ENCODE measurements around the gene BCL7A.
A peak's percentile ranks its signal among the peaks of the same experiment; 100 is the strongest.
"Not testable (repeated sequence)": the region's sequence is repeated elsewhere in the genome, so short reads cannot be mapped to it uniquely, and the experiment has no call there.

BCL7A gene

DNA sequence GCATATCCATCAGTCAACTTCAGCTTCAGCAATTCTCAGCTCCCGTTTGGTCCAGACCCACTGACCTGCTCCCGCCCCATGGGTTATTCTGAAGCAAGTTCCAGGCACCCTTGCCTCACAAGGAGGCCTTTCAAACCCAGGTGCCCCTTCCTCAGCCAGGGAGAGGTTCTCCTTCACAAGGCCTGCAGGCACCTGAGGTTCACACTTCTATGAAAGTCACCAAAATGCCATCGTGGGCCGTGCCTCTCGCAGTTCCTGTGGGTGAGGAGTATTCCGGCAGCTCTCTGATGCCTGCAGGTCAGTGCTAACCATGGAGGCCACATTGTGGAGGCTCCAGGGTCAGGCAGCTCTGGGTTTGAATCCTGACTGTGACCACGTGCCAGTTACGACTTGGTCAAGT lies 40.2 kb upstream of the BCL7A start:
- no peak for DNase-seq (ENCODE audit: low read depth in 2 of 2)
- H3K4me3 ChIP-seq (replicated peaks in 1 of 2; ENCODE audit: low read depth in 2 of 2, low read length in 2 of 2), result no peak overlapping the region
- no peak for TF ChIP-seq CTCF (IDR thresholded peaks at IDR 0.05; ENCODE audit: low read depth, low read length)

GRCh38 chr12:121982950-121983349 lies 38.7 kb upstream of the BCL7A start:
- no peak for DNase-seq (ENCODE audit: low read depth in 2 of 2)
- no peak for TF ChIP-seq CTCF (IDR thresholded peaks at IDR 0.05; ENCODE audit: low read depth, low read length)
- H3K4me3 ChIP-seq (replicated peaks in 1 of 2; ENCODE audit: low read depth in 2 of 2, low read length in 2 of 2), result no peak overlapping the region

- no peak for TF ChIP-seq CTCF (IDR thresholded peaks at IDR 0.05; ENCODE audit: low read depth, low read length)
- peak in 1 of 2 donors; percentile 44 for DNase-seq (ENCODE audit: low read depth in 2 of 2)
- H3K4me3 ChIP-seq (replicated peaks in 1 of 2; ENCODE audit: low read depth in 2 of 2, low read length in 2 of 2), result no peak overlapping the region
These were observed 38.0 kb upstream of the BCL7A start for GRCh38 chr12:121983536-121984210.

DNA sequence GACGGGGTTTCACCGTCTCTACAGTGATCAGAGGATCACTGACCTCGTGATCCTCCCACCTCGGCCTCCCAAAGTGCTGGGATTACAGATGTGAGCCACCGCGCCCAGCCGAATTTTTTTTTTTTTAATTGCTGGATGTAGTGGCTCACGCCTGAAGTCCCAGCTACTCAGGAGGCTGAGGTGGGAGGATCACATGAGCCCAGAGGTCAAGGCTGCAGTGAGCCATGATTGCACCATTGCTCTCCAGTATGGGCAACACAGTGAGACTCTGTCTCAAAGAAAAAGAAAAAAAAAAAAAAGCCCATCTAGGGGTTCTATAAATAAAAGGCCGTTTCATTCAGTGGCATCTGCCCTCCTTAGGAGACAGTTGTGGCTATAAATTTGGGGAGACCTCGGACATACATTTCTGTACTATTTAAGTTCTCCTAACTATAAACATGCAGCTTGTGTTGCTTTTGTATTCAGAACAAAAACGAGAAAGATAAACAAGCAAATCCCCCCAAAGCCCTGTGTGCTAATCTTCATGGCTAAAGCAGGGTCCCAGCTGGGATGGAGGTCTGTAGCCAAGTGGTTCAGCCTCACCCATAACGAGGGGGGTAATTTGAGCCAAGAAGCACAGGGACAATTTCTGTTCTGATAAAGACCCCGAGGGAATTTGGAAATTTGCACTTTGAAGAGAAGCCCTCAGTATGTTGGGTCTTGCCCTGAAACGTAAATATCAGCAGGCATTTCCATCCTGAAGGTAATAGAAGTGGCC lies 35.0 kb upstream of the BCL7A start:
- H3K4me3 ChIP-seq (replicated peaks in 1 of 2; ENCODE audit: low read depth in 2 of 2, low read length in 2 of 2), result no peak overlapping the region
- TF ChIP-seq CTCF (IDR thresholded peaks at IDR 0.05; ENCODE audit: low read depth, low read length), result no peak
- DNase-seq (ENCODE audit: low read depth in 2 of 2), result no peak

DNA sequence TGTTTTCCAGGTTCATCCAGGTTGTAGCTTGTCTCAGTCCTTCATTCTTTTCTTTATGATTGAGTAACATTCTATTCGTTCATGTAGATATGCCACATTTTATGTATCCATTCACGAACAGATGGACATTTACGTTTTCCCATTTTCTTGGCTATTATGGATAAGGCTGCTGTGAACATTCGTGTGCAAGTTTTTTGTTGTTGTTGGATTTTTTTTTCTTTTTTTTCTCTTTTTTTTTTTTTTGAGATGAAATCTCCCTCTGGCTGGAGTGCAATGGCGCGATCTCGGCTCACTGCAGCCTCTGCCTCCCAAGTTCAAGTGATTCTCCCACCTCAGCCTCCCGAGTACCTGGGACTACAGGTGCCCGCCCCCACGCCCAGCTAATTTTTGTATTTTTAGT lies 33.2 kb upstream of the BCL7A start:
- DNase-seq (ENCODE audit: low read depth in 2 of 2), result not testable (repeated sequence)

GRCh38 chr12:121989276-121990113 lies 32.2 kb upstream of the BCL7A start:
- TF ChIP-seq CTCF (IDR thresholded peaks at IDR 0.05; ENCODE audit: low read depth, low read length), result no peak
- no peak overlapping the region for H3K4me3 ChIP-seq (replicated peaks in 1 of 2; ENCODE audit: low read depth in 2 of 2, low read length in 2 of 2)
- no peak for DNase-seq (ENCODE audit: low read depth in 2 of 2)

More for the DNA sequence above, 33.2 kb upstream of the BCL7A start:
- H3K4me3 ChIP-seq (replicated peaks in 1 of 2; ENCODE audit: low read depth in 2 of 2, low read length in 2 of 2), result not testable (repeated sequence)

All from cardiac fibroblast (primary cell).